HEK293T (cell line): Measurements from ENCODE around the gene ZNF614.

Experiments
- BHLHE40 ChIP-seq: fragments of 450-650 bp; IDR thresholded peaks from 2 replicates; pipeline ENCODE4 v1.6.1; 2016; ENCODE audit warnings: mild to moderate bottlenecking, moderate library complexity, borderline replicate concordance
- ELF4 ChIP-seq: fragments of 450-650 bp; IDR thresholded peaks from 2 replicates; pipeline ENCODE4 v1.6.1; 2017; ENCODE audit warnings: antibody characterized with exemption
- FOXK2 ChIP-seq: fragments of 450-650 bp; IDR thresholded peaks from 2 replicates; pipeline ENCODE4 v1.6.1; 2016; ENCODE audit warnings: mild to moderate bottlenecking
- LEF1 ChIP-seq: fragments of 450-650 bp; IDR thresholded peaks from 2 replicates; pipeline ENCODE4 v1.6.1; 2017; ENCODE audit warnings: mild to moderate bottlenecking, borderline replicate concordance
- NFRKB ChIP-seq: fragments of 450-650 bp; IDR thresholded peaks from 2 replicates; pipeline ENCODE4 v1.6.1; 2016; ENCODE audit warnings: mild to moderate bottlenecking, moderate library complexity
- SP1 ChIP-seq: fragments of 450-650 bp; IDR thresholded peaks from 2 replicates; pipeline ENCODE4 v1.6.1; 2017
- SUZ12 ChIP-seq: fragments of 450-650 bp; IDR thresholded peaks from 2 replicates; pipeline ENCODE4 v1.6.1; 2016; ENCODE audit warnings: mild to moderate bottlenecking
- ZNF384 ChIP-seq: fragments of 450-650 bp; IDR thresholded peaks from 2 replicates; pipeline ENCODE4 v1.6.1; 2016

GRCh38 chr19:52010674-52011073, 17.5 kb downstream of the ZNF614 start:
- TF ChIP-seq BHLHE40: no peak
- no peak for TF ChIP-seq FOXK2
- TF ChIP-seq LEF1: no peak
- no peak for TF ChIP-seq ZNF384
- no peak for TF ChIP-seq SUZ12
- TF ChIP-seq SP1: no peak
- TF ChIP-seq ELF4: no peak
- TF ChIP-seq NFRKB: no peak
